HG03575 (cell line): ENCODE measurements around the gene CNOT2.

Experiments used
- ATAC-seq: cut with Tn5 transposase; IDR thresholded peaks from one replicate; pipeline ENCODE4 v1.9.1; 2021; ENCODE audit not compliant: unreplicated experiment, insufficient number of reproducible peaks, low FRiP score; ENCODE audit errors: extremely low read depth

The CNOT2 gene

GRCh38 chr12:70242695-70243509 is at the start of gene CNOT2:
CNOT2 (plus strand) TSS chr12:70243433; CDS start chr12:70278227, 34,794 bp downstream.
- ATAC-seq, result peak; percentile 35

DNA sequence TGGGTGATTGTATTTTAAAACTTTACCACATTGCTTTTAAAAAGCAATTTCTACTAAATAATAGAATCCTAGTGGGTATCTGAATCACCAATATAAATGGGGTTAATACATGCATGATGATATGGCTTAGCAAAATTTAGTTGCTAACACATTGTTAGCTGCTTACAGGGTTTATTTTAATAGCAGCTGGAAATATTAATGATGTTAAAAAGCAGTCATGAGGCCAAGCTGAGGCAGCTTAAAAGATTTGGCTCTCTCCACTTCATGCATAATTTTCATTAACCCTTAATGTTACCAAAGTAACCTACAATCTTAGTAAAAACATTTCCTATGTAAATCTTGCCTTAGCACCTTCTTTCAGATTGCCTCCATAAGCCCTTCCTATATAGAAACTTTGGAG is 49.2 kb upstream of the CNOT2 start:
- no peak for ATAC-seq

DNA sequence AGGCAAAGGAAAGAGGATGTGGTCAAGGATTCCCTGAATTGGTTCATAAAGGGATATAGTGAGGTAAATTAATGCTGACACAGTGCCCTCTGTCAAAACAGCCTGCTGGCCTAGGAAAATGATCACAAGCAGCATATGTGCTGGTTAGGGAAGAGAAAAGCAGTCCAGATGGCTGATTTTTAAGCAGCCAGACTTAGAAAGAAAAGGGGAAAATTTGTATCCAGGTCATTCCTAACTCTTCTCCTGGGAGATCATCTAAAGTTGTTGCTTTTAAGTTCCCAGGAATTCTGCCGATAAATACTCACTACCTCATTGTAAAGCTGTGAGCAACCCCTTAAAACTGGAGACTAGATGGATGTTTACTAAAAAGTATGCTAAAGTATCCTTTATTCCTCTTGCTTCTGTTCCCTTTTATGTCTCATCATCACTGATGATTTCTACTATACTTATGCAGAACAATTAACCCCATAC is 46.4 kb upstream of the CNOT2 start:
- ATAC-seq, result no peak

DNA sequence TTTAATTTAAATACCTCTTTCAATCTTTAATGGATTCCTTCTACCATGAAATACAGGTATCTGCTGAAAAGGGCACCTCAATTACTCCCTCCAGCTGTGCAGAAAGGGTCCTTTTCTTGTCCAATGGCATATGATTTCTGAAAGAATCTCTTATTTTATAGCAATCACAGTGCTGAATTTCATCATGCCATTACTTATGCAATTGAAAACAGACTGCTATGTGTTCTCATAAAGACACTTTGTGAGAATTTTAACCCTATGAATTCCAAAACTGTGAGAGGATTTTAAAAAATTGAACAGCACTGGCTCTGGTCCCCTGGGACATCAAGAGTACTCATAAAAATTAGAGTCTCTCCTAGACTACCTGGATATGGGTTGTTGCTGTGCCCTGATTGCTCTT is 45.9 kb upstream of the CNOT2 start:
- no peak for ATAC-seq

- no peak for ATAC-seq
Observed at GRCh38 chr12:70213707-70214106, 29.5 kb upstream of the CNOT2 start.

DNA sequence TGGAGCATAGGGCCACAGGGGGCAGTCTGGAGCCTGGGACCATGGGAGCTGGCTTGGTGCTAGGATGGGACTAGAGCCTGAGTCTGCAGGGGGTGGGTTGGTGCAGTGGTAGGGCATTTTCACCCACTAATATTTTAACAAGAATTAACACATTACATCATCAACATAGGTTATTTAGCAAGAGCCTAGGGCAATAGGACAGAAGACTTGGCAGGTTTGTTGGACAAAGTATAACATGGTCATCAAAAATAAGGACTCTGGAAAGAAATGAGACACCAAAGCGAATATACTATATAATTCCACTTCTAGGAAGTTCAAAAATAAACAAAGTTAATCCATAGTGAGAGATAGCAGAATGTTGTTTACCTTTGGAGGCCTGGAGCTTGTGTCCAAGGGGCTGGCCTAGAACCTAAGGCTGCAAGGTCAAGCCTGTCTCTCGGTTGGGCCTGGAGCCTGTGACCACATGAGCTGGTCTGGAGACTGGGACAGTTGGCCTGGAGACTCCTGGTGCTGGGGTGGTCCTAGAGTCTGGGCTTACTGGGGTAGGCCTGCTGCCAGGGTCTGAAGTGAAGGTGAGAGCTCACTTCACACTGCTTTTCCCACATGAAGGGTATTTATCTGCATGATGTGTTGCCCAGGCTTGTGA is 28.1 kb upstream of the CNOT2 start:
- ATAC-seq, result no peak

GRCh38 chr12:70217416-70217815 is 25.8 kb upstream of the CNOT2 start:
- no peak for ATAC-seq

DNA sequence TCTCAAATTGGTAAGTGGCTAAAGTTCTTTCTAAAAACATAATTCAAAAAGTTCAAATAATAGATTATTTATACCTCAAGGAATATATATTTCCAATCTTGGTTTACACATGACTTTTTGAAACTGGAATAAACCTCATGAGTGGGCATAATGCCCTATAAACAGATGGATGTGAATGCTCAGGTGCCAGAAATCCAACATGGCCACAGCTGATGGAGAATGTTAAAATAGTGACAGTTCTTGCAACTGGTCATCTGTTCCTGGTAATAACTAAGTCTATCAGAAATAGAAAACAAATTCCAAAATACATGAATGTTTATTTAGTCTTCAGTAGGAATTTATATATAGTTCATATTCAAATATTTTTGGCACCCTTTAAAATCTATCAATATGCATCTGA is 21.6 kb upstream of the CNOT2 start:
- no peak for ATAC-seq

DNA sequence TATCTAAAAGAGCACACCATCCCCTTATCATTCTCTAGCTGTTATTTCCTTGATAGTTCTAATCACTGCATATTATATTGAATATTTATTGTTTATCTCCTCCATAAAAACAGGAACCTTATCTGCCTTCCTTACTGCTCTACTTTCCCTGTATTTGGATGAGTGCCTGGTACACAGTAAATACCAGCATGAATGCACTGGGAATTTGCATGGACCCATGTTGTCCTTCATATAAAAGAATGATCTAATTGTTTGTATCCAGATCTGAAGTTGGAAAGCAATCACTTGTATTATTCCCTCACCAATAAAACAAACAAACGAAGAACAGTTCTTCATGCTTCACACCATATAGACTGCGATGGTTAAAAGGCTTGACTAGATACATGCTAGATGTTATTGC is 15.3 kb upstream of the CNOT2 start:
- no peak for ATAC-seq

- ATAC-seq, result no peak
Observed at GRCh38 chr12:70230934-70231606, 12.2 kb upstream of the CNOT2 start.

- ATAC-seq, result no peak
Observed at GRCh38 chr12:70236990-70237389, 6.2 kb upstream of the CNOT2 start.

- no peak for ATAC-seq
Observed at GRCh38 chr12:70240673-70241072, 2.6 kb upstream of the CNOT2 start.

GRCh38 chr12:70241845-70242244 is 1.4 kb upstream of the CNOT2 start:
- ATAC-seq, result no peak

GRCh38 chr12:70243510-70244371 is 508 bp downstream of the CNOT2 start:
- no peak for ATAC-seq

GRCh38 chr12:70244409-70244808 is 1.2 kb downstream of the CNOT2 start:
- no peak for ATAC-seq

DNA sequence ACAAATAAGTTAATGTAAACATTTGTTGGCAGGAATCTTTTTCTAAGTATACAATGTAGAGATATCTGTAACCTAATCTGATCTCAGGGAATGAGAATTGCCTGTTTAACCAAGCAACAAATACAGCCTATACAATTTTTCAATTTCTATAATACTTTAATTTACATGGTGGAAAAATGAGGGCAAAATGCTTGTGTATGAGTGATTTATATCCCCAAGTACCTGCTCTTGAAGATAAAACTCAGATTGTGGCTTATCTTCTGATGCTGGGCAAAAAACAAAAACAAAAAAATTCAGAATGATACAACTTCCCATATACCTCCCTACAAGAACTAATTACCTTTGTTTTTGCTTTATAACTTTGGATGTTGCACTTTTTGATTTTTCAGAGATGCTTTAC is 2.2 kb downstream of the CNOT2 start:
- ATAC-seq, result no peak

DNA sequence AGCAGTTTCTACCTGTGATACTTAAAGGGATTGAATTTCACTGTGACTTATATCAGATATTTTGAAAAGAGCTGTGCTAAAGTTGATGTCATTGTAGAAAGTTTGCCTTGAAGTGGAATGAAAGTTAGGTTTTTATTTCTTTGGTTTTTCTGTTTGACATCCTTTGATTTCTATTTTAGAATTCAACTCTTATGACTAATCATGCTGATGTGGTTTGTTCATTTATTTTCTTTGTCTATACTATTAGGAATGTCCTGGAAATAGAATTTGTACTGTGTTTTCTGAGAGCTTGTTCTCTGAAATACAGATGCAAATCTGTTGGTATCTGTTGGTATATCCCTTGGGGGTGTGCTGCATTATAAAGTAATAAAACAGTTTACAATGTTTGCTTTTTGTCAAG is 3.3 kb downstream of the CNOT2 start:
- no peak for ATAC-seq

- no peak for ATAC-seq
Observed at GRCh38 chr12:70247653-70248199, 4.5 kb downstream of the CNOT2 start.

GRCh38 chr12:70248876-70249275 is 5.6 kb downstream of the CNOT2 start:
- ATAC-seq, result no peak
